Measurements from ENCODE around the gene PPARD.
"Not testable (repeated sequence)": the region's sequence is repeated elsewhere in the genome, so short reads cannot be mapped to it uniquely, and the experiment has no call there.

PPARD gene

DNA sequence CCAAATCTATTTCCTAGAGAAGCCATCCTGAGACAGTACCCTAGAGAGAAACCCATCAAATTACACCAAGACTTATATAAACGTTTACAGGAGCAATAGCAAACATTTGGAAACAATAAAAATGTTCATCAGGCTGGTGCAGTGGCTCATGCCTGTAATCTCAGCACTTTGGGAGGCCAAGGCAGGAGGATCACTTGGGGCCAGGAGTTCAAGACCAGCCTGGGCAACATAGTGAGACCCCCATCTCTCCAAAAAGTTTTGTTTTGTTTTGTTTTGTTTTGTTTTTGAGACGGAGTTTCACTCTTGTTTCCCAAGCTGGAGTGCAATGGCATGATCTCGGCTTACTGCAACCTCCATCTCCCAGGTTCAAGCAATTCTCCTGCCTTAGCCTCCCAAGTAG, 90.3 kb downstream of the PPARD start:
- Histone ChIP-seq H3K9me3 (ENCODE audit: control insufficient read depth, insufficient read depth, low read depth, low read length) (peaks cover 18% of the 10 kb centered on the region), H3K4me1 (ENCODE audit: control insufficient read depth, insufficient read depth, low read length) (peaks cover 17% of the 10 kb centered on the region)

DNA sequence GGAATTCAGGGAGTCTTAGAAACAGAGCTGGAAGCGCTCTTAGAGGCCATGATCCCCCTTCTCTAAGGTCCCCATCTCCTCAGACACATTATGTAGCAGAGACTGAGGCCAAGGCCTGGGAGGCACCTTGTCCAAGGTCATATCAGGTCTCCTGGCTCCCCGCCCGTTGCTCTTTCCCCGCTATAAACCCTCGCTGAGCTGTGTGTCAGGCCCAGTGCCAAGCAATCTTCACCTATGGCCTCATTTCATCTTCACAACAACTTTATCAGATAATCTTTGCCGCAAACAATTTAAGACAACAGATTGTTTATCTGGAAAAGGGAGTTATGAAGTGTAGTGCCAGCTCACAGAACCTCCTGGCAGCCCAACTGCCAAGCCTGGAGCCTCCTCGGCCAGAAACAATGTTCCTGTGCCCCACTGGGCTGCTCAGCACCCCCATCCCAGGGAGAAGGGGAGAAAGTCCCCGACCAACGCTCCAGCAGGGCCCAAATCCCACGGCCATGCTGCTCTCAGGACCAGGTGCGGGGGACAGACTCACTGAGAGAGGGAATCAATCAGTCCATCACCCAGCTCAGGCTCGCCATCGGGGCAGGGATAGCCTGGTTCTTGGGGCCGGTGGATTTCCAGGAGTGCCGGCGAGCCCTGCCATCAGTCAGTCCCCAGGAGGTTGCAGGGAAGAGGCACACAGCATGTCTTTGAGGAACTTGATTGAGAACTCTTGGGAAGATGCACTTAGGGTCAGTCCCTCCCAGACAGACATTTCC, 92.9 kb downstream of the PPARD start:
- no peak overlapping the region for H3K27ac ChIP-seq (ENCODE audit: low read depth, low read length)
- no peaks in the 10 kb centered on the region for H3K36me3 ChIP-seq (ENCODE audit: control insufficient read depth, insufficient read depth, low read length)
- H3K27me3 ChIP-seq (ENCODE audit: control insufficient read depth, insufficient read depth, low read length) = no peaks in the 10 kb centered on the region

More for the DNA sequence above, 90.3 kb downstream of the PPARD start:
- not testable (repeated sequence) for H3K27ac ChIP-seq (ENCODE audit: low read depth, low read length); H3K27me3 ChIP-seq (ENCODE audit: control insufficient read depth, insufficient read depth, low read length); H3K36me3 ChIP-seq (ENCODE audit: control insufficient read depth, insufficient read depth, low read length); H3K4me3 ChIP-seq (ENCODE audit: low read depth, low read length); H3K9ac ChIP-seq (ENCODE audit: low read length)

DNA sequence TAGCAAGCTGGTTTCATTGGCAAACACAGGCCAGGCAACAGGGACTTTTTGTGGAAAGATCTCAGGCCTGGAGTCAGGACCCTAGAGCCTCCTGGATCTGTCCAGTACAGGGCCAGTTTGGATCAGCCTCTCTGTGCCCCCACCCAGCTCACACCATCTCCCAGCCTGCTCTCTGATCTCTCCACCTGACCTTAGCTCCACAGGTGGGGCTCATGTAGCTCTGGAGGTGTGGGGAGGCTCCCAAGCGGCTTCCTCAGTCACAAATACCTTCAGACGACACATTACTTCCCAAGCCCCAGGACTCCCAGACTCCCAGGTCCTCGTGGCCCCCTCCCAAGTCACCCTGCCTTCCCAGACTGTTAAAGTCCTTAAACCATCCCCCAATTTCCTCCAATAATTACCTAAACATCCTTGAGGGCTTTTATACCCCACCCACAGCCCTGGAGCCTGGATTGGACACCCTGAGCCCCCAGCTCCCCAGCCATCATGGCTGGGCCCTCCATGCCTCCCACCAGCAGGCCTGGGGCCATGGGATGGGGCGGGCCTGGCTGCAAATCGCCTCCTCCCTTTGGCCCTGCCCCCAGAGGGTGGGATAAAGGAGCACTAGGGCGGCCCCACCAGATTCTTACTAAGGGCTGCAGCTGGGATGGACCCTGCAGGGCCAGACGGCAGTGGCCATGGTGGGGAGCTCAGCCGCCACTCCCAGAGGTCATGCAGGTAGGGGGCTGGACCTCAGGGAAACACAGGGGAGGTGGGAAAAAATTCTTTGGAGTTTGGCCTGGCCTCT, 93.9 kb downstream of the PPARD start:
- peaks cover 10% of the 10 kb centered on the region; the same call in 1 of the 2 replicates for H3K4me1 ChIP-seq (ENCODE audit: control insufficient read depth, insufficient read depth, low read length)
- no peak overlapping the region for H3K27ac ChIP-seq (ENCODE audit: low read depth, low read length)
- H3K27me3 ChIP-seq (ENCODE audit: control insufficient read depth, insufficient read depth, low read length) = no peaks in the 10 kb centered on the region
- H3K36me3 ChIP-seq (ENCODE audit: control insufficient read depth, insufficient read depth, low read length) = no peaks in the 10 kb centered on the region
- H3K9ac ChIP-seq (ENCODE audit: low read length) = no peak overlapping the region
- no peaks in the 10 kb centered on the region for H3K9me3 ChIP-seq (ENCODE audit: control insufficient read depth, insufficient read depth, low read depth, low read length)
- H3K4me3 ChIP-seq (ENCODE audit: low read depth, low read length) = no peak overlapping the region

More for the DNA sequence above, 92.9 kb downstream of the PPARD start:
- Histone ChIP-seq H3K9me3 (ENCODE audit: control insufficient read depth, insufficient read depth, low read depth, low read length) (0 out of 2 replicates have a peak, but pooled peaks cover 1% of the 10 kb centered on the region), H3K4me3 (ENCODE audit: low read depth, low read length) (no peak overlapping the region), H3K4me1 (ENCODE audit: control insufficient read depth, insufficient read depth, low read length) (peaks cover 10% of the 10 kb centered on the region; the same call in 1 of the 2 replicates), H3K9ac (ENCODE audit: low read length) (no peak overlapping the region)

DNA sequence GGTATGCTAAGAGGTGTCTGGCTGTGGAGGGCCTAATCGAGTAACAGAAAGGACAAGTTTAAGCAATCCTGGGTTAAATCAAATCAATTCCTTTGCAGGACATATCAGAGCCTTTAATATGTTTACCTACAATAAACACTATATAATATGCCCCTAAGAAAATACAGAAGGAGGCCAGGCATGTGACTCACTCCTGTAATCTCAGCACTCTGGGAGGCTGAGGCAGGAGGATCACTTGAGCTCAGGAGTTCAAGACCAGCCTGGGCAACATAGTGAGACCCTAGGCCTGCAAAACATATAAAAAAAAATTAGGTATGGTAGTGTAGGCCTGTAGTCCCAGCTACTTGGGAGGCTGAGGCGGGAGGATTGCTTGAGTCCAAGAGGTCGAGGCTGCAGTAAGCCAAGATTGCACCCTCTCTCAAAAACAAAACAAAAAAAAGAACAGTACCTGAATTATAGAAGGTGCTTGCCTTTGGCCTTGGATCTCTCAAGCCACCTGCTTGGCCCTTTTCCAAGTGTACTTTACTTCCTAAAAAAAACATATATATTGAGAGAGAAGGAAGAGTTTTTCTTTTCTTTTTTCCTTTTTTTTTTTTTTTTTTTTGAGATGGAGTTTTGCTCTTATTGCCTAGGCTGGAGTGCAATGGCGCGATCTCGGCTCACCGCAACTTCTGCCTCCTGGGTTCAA, 96.2 kb downstream of the PPARD start:
- not testable (repeated sequence) for H3K27me3 ChIP-seq (ENCODE audit: control insufficient read depth, insufficient read depth, low read length); H3K9ac ChIP-seq (ENCODE audit: low read length); H3K36me3 ChIP-seq (ENCODE audit: control insufficient read depth, insufficient read depth, low read length); H3K4me3 ChIP-seq (ENCODE audit: low read depth, low read length); H3K27ac ChIP-seq (ENCODE audit: low read depth, low read length); H3K9me3 ChIP-seq (ENCODE audit: control insufficient read depth, insufficient read depth, low read depth, low read length)
- peaks cover 10% of the 10 kb centered on the region; the same call in 1 of the 2 replicates for H3K4me1 ChIP-seq (ENCODE audit: control insufficient read depth, insufficient read depth, low read length)

DNA sequence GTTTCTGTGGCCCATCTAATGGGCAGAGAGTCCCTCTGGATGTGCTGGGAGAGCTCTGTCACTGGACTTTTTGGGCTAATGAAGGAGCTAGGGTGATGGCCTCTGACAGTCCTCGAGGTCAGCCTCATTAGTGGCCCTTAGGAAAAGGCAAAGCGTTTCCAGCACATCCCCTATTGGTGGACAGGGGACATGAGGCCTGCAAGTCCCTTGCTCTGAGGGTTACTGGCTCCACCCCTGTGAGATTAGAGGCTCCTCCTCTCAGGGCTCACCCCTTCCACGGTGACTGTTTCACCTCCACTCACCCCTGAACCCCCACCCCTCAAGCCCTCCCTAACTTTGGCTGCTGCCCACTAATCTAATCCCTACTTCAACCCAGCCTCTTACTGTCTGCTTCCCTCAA, 97.0 kb downstream of the PPARD start:
- peaks cover 10% of the 10 kb centered on the region; the same call in 1 of the 2 replicates for H3K4me1 ChIP-seq (ENCODE audit: control insufficient read depth, insufficient read depth, low read length)
- no peak overlapping the region for H3K4me3 ChIP-seq (ENCODE audit: low read depth, low read length)
- no peak overlapping the region for H3K9ac ChIP-seq (ENCODE audit: low read length)
- no peaks in the 10 kb centered on the region for H3K27me3 ChIP-seq (ENCODE audit: control insufficient read depth, insufficient read depth, low read length)
- H3K27ac ChIP-seq (ENCODE audit: low read depth, low read length) = no peak overlapping the region
- H3K36me3 ChIP-seq (ENCODE audit: control insufficient read depth, insufficient read depth, low read length) = no peaks in the 10 kb centered on the region
- H3K9me3 ChIP-seq (ENCODE audit: control insufficient read depth, insufficient read depth, low read depth, low read length) = no peaks in the 10 kb centered on the region

DNA sequence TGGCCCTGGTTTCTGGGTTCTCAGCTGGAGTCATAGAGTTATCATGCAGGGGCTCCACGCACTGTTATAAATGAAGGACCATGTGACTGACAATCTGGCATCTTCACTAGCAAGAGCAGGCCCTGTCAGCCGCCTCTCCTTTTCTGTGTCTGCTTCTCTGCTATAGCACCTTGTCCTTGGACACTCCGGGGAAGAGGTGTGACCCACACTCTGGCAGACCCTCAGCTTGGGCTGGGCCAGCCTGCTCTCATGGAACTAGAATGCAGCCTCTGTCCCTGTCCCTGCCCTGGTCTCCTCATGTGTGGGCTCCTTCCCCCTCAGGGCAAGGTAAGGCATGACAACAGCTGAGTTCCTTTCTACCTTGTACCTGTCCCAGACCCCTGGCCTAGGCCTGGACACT, 98.8 kb downstream of the PPARD start:
- Histone ChIP-seq H3K4me1 (ENCODE audit: control insufficient read depth, insufficient read depth, low read length) (peaks cover 6% of the 10 kb centered on the region; the same call in 1 of the 2 replicates), H3K36me3 (ENCODE audit: control insufficient read depth, insufficient read depth, low read length) (no peaks in the 10 kb centered on the region)

DNA sequence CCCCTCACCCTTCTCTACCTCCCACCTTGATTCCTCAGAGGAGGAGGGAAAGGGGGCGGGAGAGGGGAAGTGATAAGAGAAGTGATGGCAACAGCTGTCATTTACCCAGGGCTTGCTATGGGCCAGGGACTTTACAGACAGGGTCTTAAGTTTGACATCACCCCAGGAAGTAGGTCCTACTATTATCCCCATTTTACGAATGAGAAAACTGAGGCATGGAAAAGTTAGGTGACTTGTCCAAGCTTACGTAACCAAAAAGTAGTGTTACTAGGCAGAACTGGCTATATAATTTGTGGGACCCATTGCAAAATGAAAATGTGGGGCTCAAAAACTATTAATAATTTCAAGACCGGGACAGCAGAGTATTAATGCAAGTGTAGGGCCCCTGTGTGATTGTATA, 99.3 kb downstream of the PPARD start:
- Histone ChIP-seq H3K27me3 (ENCODE audit: control insufficient read depth, insufficient read depth, low read length) (no peaks in the 10 kb centered on the region), H3K27ac (ENCODE audit: low read depth, low read length) (no peak overlapping the region), H3K4me1 (ENCODE audit: control insufficient read depth, insufficient read depth, low read length) (peaks cover 2% of the 10 kb centered on the region; the same call in 1 of the 2 replicates), H3K36me3 (ENCODE audit: control insufficient read depth, insufficient read depth, low read length) (no peaks in the 10 kb centered on the region), H3K4me3 (ENCODE audit: low read depth, low read length) (no peak overlapping the region), H3K9me3 (ENCODE audit: control insufficient read depth, insufficient read depth, low read depth, low read length) (no peaks in the 10 kb centered on the region), H3K9ac (ENCODE audit: low read length) (no peak overlapping the region)

More for the DNA sequence above, 98.8 kb downstream of the PPARD start:
- no peak overlapping the region for H3K4me3 ChIP-seq (ENCODE audit: low read depth, low read length)
- no peak overlapping the region for H3K27ac ChIP-seq (ENCODE audit: low read depth, low read length)
- H3K27me3 ChIP-seq (ENCODE audit: control insufficient read depth, insufficient read depth, low read length) = no peaks in the 10 kb centered on the region
- H3K9ac ChIP-seq (ENCODE audit: low read length) = no peak overlapping the region
- H3K9me3 ChIP-seq (ENCODE audit: control insufficient read depth, insufficient read depth, low read depth, low read length) = no peaks in the 10 kb centered on the region

DNA sequence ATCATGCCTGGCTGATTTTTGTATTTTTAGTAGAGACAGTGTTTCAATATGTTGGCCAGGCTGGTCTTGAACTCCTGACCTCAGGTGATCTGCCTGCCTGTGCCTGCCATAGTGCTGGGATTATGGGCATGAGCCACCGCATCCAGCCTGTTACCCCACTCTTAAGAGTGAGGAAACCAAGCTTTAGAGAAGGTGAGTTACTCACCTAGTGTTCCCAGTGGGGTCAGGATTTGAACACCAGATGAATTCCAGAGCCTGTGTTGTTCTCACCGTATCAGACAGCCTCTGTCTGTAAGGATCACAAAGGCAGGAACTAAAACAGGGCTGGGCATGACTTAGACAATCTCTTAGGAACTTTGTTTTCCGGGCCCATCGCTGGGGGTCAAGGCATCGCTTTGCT, 100.3 kb downstream of the PPARD start:
- Histone ChIP-seq H3K9ac (ENCODE audit: low read length) (no peak overlapping the region), H3K4me1 (ENCODE audit: control insufficient read depth, insufficient read depth, low read length) (no peaks in the 10 kb centered on the region), H3K9me3 (ENCODE audit: control insufficient read depth, insufficient read depth, low read depth, low read length) (no peaks in the 10 kb centered on the region), H3K36me3 (ENCODE audit: control insufficient read depth, insufficient read depth, low read length) (no peaks in the 10 kb centered on the region), H3K4me3 (ENCODE audit: low read depth, low read length) (no peak overlapping the region), H3K27me3 (ENCODE audit: control insufficient read depth, insufficient read depth, low read length) (no peaks in the 10 kb centered on the region), H3K27ac (ENCODE audit: low read depth, low read length) (no peak overlapping the region)

DNA sequence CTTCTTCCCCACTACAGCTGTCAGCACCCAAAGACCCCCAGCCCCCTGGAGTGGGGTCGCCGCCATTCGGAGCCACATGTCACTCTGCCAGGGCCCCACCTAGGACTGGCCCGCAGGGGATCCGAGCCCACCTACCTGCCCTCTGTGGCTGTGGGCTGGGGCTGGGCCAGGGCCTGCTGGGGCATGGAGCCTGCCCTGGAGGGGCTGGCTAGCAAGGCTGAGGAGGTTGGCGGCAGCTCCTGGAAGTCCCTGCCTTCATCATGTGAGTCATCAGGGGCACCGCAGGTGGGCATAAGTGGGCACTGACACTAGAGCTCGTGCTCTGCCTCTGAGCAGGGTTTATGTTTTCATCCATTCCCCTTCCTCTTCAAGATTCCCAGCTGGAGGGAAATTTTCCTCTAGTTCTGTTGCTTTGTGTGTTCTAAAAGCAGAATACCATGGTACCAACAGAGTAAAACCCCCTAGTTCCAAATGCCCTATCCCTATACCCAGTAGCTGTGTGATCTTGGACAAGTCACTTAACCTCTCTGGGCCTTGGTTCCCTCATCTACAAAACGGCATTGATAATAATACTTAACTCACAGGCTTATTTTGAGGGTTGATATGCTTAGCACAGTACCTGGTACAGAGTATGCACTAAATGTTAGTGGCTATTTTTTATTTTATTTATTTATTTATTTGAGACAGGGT, 101.1 kb downstream of the PPARD start:
- no peak overlapping the region for H3K4me3 ChIP-seq (ENCODE audit: low read depth, low read length)
- H3K9ac ChIP-seq (ENCODE audit: low read length) = no peak overlapping the region
- no peaks in the 10 kb centered on the region for H3K9me3 ChIP-seq (ENCODE audit: control insufficient read depth, insufficient read depth, low read depth, low read length)
- H3K27me3 ChIP-seq (ENCODE audit: control insufficient read depth, insufficient read depth, low read length) = no peaks in the 10 kb centered on the region
- H3K27ac ChIP-seq (ENCODE audit: low read depth, low read length) = no peak overlapping the region
- no peaks in the 10 kb centered on the region for H3K36me3 ChIP-seq (ENCODE audit: control insufficient read depth, insufficient read depth, low read length)
- no peaks in the 10 kb centered on the region for H3K4me1 ChIP-seq (ENCODE audit: control insufficient read depth, insufficient read depth, low read length)

DNA sequence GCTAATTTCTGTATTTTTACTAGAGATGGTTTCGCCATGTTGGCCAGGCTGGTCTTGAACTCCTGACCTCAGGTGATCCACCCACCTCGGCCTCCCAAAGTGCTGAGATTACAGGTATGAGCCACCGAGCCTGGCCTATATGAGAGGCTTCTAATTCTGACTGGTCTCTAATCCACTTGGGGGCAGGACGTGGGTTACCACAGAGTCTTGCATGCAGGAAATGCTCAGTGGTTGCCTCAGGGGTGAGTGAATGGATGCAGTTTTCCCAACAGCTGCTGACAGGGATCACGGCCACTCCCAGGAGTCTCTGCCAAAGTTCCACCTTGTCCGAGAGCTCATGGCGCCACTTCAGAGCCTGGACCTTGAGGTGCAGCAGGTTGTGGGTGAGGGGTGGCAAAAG, 103.3 kb downstream of the PPARD start:
- Histone ChIP-seq H3K4me1 (ENCODE audit: control insufficient read depth, insufficient read depth, low read length) (no peaks in the 10 kb centered on the region), H3K27me3 (ENCODE audit: control insufficient read depth, insufficient read depth, low read length) (0 out of 2 replicates have a peak, but pooled peaks cover 2% of the 10 kb centered on the region), H3K4me3 (ENCODE audit: low read depth, low read length) (no peak overlapping the region), H3K9ac (ENCODE audit: low read length) (no peak overlapping the region), H3K27ac (ENCODE audit: low read depth, low read length) (no peak overlapping the region), H3K36me3 (ENCODE audit: control insufficient read depth, insufficient read depth, low read length) (no peaks in the 10 kb centered on the region), H3K9me3 (ENCODE audit: control insufficient read depth, insufficient read depth, low read depth, low read length) (no peaks in the 10 kb centered on the region)

Measured in HUES6 (cell line).